HepG2 (cell line): ENCODE measurements around the gene DGCR8. TPM values are rescaled to one million over a fixed set of nuclear protein-coding genes. Genes with fewer than 3 reads are reported as not detected.

Experiments
- AGO2 ChIP-seq: fragments of 200-400 bp; formaldehyde crosslinking; optimal IDR thresholded peaks from 2 replicates; pipeline ENCODE3; 2017; ENCODE audit warnings: mild to moderate bottlenecking, low read depth, low read length, moderate library complexity
- ARID3A ChIP-seq: IDR thresholded peaks from 2 replicates; pipeline ENCODE4 v1.6.1; 2012; ENCODE audit warnings: low read depth, low read length, improper control_type of control experiment
- E2F5 ChIP-seq: sonication (generic); formaldehyde crosslinking; conservative IDR thresholded peaks from 2 replicates; pipeline ENCODE4 v1.4.0; 2020; ENCODE audit warnings: missing genetic modification reagents
- HOXA9 ChIP-seq: sonication (generic); formaldehyde crosslinking; IDR thresholded peaks from 2 replicates; pipeline ENCODE4 v1.8.1; 2022; ENCODE audit warnings: missing genetic modification reagents, mild to moderate bottlenecking, moderate library complexity, borderline replicate concordance
- ZBTB10 ChIP-seq: sonication (generic); formaldehyde crosslinking; IDR thresholded peaks from 2 replicates; pipeline ENCODE4 v1.4.0; 2020; ENCODE audit warnings: missing genetic modification reagents, borderline replicate concordance
- ZBTB33 ChIP-seq: sonication (generic); formaldehyde crosslinking; IDR thresholded peaks from 2 replicates; pipeline ENCODE4 v1.4.0; 2020; ENCODE audit warnings: missing genetic modification reagents
- ZBTB4 ChIP-seq: sonication (generic); formaldehyde crosslinking; IDR thresholded peaks from 2 replicates; pipeline ENCODE4 v1.4.0; 2020; ENCODE audit warnings: missing genetic modification reagents, mild to moderate bottlenecking, borderline replicate concordance
- ZNF670 ChIP-seq: sonication (generic); formaldehyde crosslinking; IDR thresholded peaks from 2 replicates; pipeline ENCODE4 v1.8.0; 2022; ENCODE audit warnings: mild to moderate bottlenecking, missing genetic modification reagents, borderline replicate concordance
- ZNF768 ChIP-seq: sonication (generic); formaldehyde crosslinking; IDR thresholded peaks from 2 replicates; pipeline ENCODE4 v1.4.0; 2020; ENCODE audit warnings: missing genetic modification reagents
- polyA plus RNA-seq, 8 experiments: library from polyadenylated mRNA; depleted of rRNA in 3 of 8; stranded (reverse) in 7 of 8; unstranded in 1 of 8; fragments of >200 nt; fragmentation: Illumina TruSeq in 4 of 8; extraction: Trizol in 4 of 8; gene quantifications; 2 replicates each; pipeline versions ENCODE4 v1.2.1 to v1.2.3, GENCODE V29; 2011 to 2016; ENCODE audit warnings: low read depth in 4 of 8, missing spikeins in 1 of 8, mixed read lengths in 1 of 8; ENCODE audit not compliant: insufficient read depth in 1 of 8
- total RNA-seq, 5 experiments: library from RNA; depleted of rRNA; stranded (reverse); fragments of >200 nt; fragmentation: Illumina TruSeq; extraction: Trizol; gene quantifications; 2 replicates each; pipeline ENCODE4 v1.2.3, GENCODE V29; 2016; ENCODE audit warnings: low read depth in 1 of 5

Gene DGCR8
- total and polyA plus RNA-seq, 2 of the 13 experiments (the other 11 are each of a cell fraction or from before 2014, with no cell fraction given), result 10.2 to 23.2 TPM

- TF ChIP-seq ZBTB10 (CRISPR knock-in tag) (no peak), ARID3A (no peak), ZBTB4 (CRISPR knock-in tag) (0 out of 2 replicates have a peak, but pooled peaks have one; percentile 51), HOXA9 (0 out of 2 replicates have a peak, but pooled peaks have one; percentile 44), ZNF768 (CRISPR knock-in tag) (0 out of 2 replicates have a peak, but pooled peaks have one; percentile 12), AGO2 (peak; percentile 17), ZNF670 (CRISPR knock-in tag) (0 out of 2 replicates have a peak, but pooled peaks have one; percentile 49), ZBTB33 (CRISPR knock-in tag) (peak; percentile 71; the same call in 1 of the 2 replicates), E2F5 (0 out of 2 replicates have a peak, but pooled peaks have one; percentile 11)
Observed at GRCh38 chr22:20115691-20116375, 35.8 kb downstream of the DGCR8 start, which contains the start of gene RANBP1 (continued).
